Caco-2 (cell line): ENCODE data around the gene GSG1L2. TPM values are rescaled to one million over a fixed set of nuclear protein-coding genes. Genes with fewer than 3 reads are reported as not detected.

ENCODE experiments used
- BruUV-seq: library from RNA; stranded (reverse); fragments of 400-500 nt; replicated peaks from 2 replicates; lab custom pipeline; 2021; lab: Mats Ljungman, UMichigan
- CTCF ChIA-PET: fragments of 300-600 bp; sonication (Branson Sonifier 250); formaldehyde crosslinking; loops from one replicate; lab custom pipeline; 2022; ENCODE audit warnings: antibody characterized with exemption; lab: Charles Lee
- POLR2A ChIA-PET: fragments of 300-600 bp; sonication (Branson Sonifier 250); formaldehyde crosslinking; loops from one replicate; lab custom pipeline; 2022; ENCODE audit warnings: antibody characterized with exemption; lab: Charles Lee
- DNase-seq, 2 experiments: peaks; one replicate each; pipeline versions ENCODE4 v3.0.0 to v3.0.0-alpha.2; 2020 to 2022
- H3K27me3 ChIP-seq: replicated peaks from 2 replicates; pipeline ENCODE4 v1.6.0; 2011; ENCODE audit warnings: low read length; ENCODE audit not compliant: control insufficient read depth, insufficient read depth
- H3K36me3 ChIP-seq: 2 replicates; pipeline ENCODE4 v1.5.1; 2011; ENCODE audit warnings: low read length; ENCODE audit not compliant: control insufficient read depth, insufficient read depth
- H3K4me1 ChIP-seq: fragments of 250-450 bp; sonication (Bioruptor Pico); 2 replicates; pipeline ENCODE4 v1.5.1; 2020; ENCODE audit warnings: mild to moderate bottlenecking
- H3K4me3 ChIP-seq: 2 replicates; pipeline ENCODE4 v1.5.1; 2011; ENCODE audit warnings: low read depth, mild to moderate bottlenecking, control low read depth, low read length
- H3K9me3 ChIP-seq: fragments of 250-450 bp; sonication (Bioruptor Pico); 2 replicates; pipeline ENCODE4 v1.5.1; 2020; ENCODE audit warnings: mild to moderate bottlenecking, moderate library complexity
- H3K27ac Mint-ChIP-seq: one replicate; pipeline ENCODE4 v1.8.0; 2022; ENCODE audit warnings: mixed read lengths; ENCODE audit not compliant: unreplicated experiment
- H3K27me3 Mint-ChIP-seq: one replicate; pipeline ENCODE4 v1.8.0; 2022; ENCODE audit warnings: mixed read lengths; ENCODE audit not compliant: insufficient read depth, unreplicated experiment
- H3K36me3 Mint-ChIP-seq: one replicate; pipeline ENCODE4 v1.8.0; 2022; ENCODE audit warnings: mild to moderate bottlenecking, mixed read lengths; ENCODE audit not compliant: insufficient read depth, unreplicated experiment
- H3K4me1 Mint-ChIP-seq: one replicate; pipeline ENCODE4 v1.8.0; 2022; ENCODE audit warnings: low read depth, mixed read lengths; ENCODE audit not compliant: unreplicated experiment
- H3K4me3 Mint-ChIP-seq: one replicate; pipeline ENCODE4 v1.8.0; 2022; ENCODE audit warnings: mild to moderate bottlenecking, moderate library complexity, mixed read lengths; ENCODE audit not compliant: unreplicated experiment
- H3K9me3 Mint-ChIP-seq: one replicate; pipeline ENCODE4 v1.8.0; 2022; ENCODE audit warnings: mixed read lengths; ENCODE audit not compliant: unreplicated experiment
- intact Hi-C: fragments of 100-400 bp; cut with micrococcal nuclease; formaldehyde crosslinking; loops from one replicate; pipeline ENCODE4 v1.10.0; 2022; ENCODE audit not compliant: unreplicated experiment
- total RNA-seq: library from RNA; stranded (reverse); gene quantifications from 2 replicates; pipeline ENCODE4 v1.2.3, GENCODE V29; 2022
- TF ChIP-seq, protein P1 (sequence below), 2 experiments: fragments of 200-600 bp in 1 of 2; IDR thresholded peaks; 1 replicate in 1 of 2; 2 replicates in 1 of 2; pipeline versions ENCODE4 v1.5.1 to v1.8.0; 2011 to 2022; ENCODE audit warnings: antibody characterized with exemption in 1 of 2, control low read depth in 1 of 2, inconsistent platforms in 1 of 2, low read depth in 1 of 2, low read length in 1 of 2, mild to moderate bottlenecking in 1 of 2, moderate library complexity in 1 of 2; ENCODE audit not compliant: insufficient read depth in 1 of 2, severe bottlenecking in 1 of 2, unreplicated experiment in 1 of 2

The GSG1L2 gene
- total RNA-seq, 1 experiment from 2014 or later, result not detected

DNA sequence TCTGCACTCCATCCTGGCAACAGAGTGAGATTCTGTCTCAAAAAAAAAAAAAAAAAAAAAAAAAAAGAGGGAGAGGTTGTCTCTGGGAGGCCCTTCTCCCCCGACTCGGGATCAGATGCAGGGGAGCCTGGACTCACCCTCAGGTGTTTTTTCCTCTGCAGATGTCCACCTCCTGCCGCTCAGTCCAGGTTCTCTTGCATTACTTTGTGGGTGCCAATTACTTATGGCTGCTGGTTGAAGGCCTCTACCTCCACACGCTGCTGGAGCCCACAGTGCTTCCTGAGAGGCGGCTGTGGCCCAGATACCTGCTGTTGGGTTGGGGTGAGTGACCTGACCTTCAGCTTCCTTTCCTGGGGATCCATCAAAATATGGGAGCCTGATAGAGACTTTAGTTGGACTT lies 37.9 kb upstream of the GSG1L2 start:
- H3K9me3 Mint-ChIP-seq, result no peaks in the 10 kb centered on the region
- ChIA-PET POLR2A (interaction anchor here (0.7 kb wide), 1 partner anchor 52 kb away, joined by 8 read pairs; no protein-coding TSS in a partner anchor), CTCF (no interaction called here)
- H3K27ac Mint-ChIP-seq, result no peak overlapping the region
- Histone ChIP-seq H3K36me3 (no peaks in the 10 kb centered on the region), H3K4me3 (no peak overlapping the region), H3K9me3 (no peaks in the 10 kb centered on the region), H3K27me3 (no peaks in the 10 kb centered on the region), H3K4me1 (no peaks in the 10 kb centered on the region)
- no peaks in the 10 kb centered on the region for H3K36me3 Mint-ChIP-seq
- H3K4me1 Mint-ChIP-seq, result no peaks in the 10 kb centered on the region
- intact Hi-C loops, result no loop called here
- H3K27me3 Mint-ChIP-seq, result peaks cover 3% of the 10 kb centered on the region
- no peak overlapping the region for H3K4me3 Mint-ChIP-seq
- no peak for DNase-seq
- TF ChIP-seq, protein P1, sequence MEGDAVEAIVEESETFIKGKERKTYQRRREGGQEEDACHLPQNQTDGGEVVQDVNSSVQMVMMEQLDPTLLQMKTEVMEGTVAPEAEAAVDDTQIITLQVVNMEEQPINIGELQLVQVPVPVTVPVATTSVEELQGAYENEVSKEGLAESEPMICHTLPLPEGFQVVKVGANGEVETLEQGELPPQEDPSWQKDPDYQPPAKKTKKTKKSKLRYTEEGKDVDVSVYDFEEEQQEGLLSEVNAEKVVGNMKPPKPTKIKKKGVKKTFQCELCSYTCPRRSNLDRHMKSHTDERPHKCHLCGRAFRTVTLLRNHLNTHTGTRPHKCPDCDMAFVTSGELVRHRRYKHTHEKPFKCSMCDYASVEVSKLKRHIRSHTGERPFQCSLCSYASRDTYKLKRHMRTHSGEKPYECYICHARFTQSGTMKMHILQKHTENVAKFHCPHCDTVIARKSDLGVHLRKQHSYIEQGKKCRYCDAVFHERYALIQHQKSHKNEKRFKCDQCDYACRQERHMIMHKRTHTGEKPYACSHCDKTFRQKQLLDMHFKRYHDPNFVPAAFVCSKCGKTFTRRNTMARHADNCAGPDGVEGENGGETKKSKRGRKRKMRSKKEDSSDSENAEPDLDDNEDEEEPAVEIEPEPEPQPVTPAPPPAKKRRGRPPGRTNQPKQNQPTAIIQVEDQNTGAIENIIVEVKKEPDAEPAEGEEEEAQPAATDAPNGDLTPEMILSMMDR (IDR thresholded peaks at IDR 0.05; ENCODE audit: insufficient read depth in 1 of 2, low read depth in 1 of 2, low read length in 1 of 2, severe bottlenecking in 1 of 2, unreplicated experiment in 1 of 2), result no peak
- no TSS peak for BruUV-seq

DNA sequence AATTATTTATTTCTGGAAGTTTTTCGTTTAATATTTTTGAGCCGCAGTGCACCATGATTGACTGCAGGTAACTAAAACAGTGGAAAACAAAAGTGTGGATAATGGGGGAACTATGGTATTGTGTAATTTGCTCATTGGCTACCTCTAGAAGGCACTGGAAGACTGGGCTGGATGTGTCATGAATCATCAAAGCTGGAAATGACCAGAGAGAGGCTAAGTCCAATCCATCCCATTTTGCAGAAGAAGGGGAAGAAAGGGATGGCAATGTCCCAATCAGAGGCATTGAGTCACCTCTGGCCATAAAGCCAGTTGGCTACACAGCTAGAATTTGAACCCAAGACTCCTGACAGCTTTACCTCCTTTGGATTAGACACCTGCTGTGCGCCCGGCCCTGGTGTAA lies 33.2 kb upstream of the GSG1L2 start:
- no peaks in the 10 kb centered on the region for H3K27me3 ChIP-seq
- H3K9me3 ChIP-seq, result no peaks in the 10 kb centered on the region
- no peaks in the 10 kb centered on the region for H3K4me1 ChIP-seq
- BruUV-seq, result no TSS peak
- DNase-seq, result no peak
- H3K36me3 ChIP-seq, result no peaks in the 10 kb centered on the region
- no peaks in the 10 kb centered on the region for H3K9me3 Mint-ChIP-seq
- POLR2A ChIA-PET, result no interaction called here
- H3K4me1 Mint-ChIP-seq, result no peaks in the 10 kb centered on the region
- intact Hi-C loops, result no loop called here
- no peaks in the 10 kb centered on the region for H3K36me3 Mint-ChIP-seq
- TF ChIP-seq, protein P1 (IDR thresholded peaks at IDR 0.05; ENCODE audit: insufficient read depth in 1 of 2, low read depth in 1 of 2, low read length in 1 of 2, severe bottlenecking in 1 of 2, unreplicated experiment in 1 of 2), result no peak
- H3K27ac Mint-ChIP-seq, result no peak overlapping the region
- CTCF ChIA-PET, result no interaction called here
- peaks cover 2% of the 10 kb centered on the region for H3K27me3 Mint-ChIP-seq
- no peak overlapping the region for H3K4me3 ChIP-seq
- H3K4me3 Mint-ChIP-seq, result no peak overlapping the region

DNA sequence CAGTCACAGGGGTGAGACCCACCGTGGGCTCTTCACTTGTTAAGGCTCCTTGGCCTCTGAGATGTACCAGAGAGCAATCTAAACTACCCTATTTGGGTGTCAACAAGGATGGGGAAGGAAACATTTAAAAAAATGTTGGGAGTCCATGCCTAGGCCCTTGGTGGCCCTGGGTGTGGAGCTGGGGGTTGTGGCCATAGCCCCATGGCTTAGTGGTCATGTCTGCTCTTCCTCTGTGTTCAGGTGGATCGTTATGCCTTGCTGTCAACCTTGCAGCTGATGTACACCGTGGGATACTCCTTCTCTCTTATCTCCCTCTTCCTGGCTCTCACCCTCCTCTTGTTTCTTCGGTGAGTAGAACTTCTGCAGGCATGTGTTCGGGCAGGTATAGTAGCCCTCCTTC lies 32.4 kb upstream of the GSG1L2 start:
- BruUV-seq, result no TSS peak
- H3K4me1 Mint-ChIP-seq, result no peaks in the 10 kb centered on the region
- ChIA-PET POLR2A (no interaction called here), CTCF (no interaction called here)
- no peak for DNase-seq
- no peak overlapping the region for H3K4me3 ChIP-seq
- H3K9me3 ChIP-seq, result no peaks in the 10 kb centered on the region
- no peak overlapping the region for H3K4me3 Mint-ChIP-seq
- no peaks in the 10 kb centered on the region for H3K4me1 ChIP-seq
- intact Hi-C loops, result no loop called here
- H3K9me3 Mint-ChIP-seq, result no peaks in the 10 kb centered on the region
- H3K27ac Mint-ChIP-seq, result no peak overlapping the region
- TF ChIP-seq, protein P1 (IDR thresholded peaks at IDR 0.05; ENCODE audit: insufficient read depth in 1 of 2, low read depth in 1 of 2, low read length in 1 of 2, severe bottlenecking in 1 of 2, unreplicated experiment in 1 of 2), result no peak
- no peaks in the 10 kb centered on the region for H3K27me3 ChIP-seq
- peaks cover 2% of the 10 kb centered on the region for H3K27me3 Mint-ChIP-seq
- H3K36me3 Mint-ChIP-seq, result no peaks in the 10 kb centered on the region
- H3K36me3 ChIP-seq, result no peaks in the 10 kb centered on the region
